Testis (tissue), 3 donors: ENCODE data around the gene NAXE. TPM values are rescaled to one million over a fixed set of nuclear protein-coding genes. Genes with fewer than 3 reads are reported as not detected.

ENCODE experiments used
- DNase-seq: peaks from one replicate; pipeline ENCODE4 v3.0.0-alpha.2; 2019
- H3K27ac ChIP-seq, 2 donors: fragments of 200-600 bp; sonication (generic); one replicate each; pipeline ENCODE4 v1.5.1; 2019
- H3K27me3 ChIP-seq: fragments of 200-600 bp; sonication (generic); one replicate; pipeline ENCODE4 v1.5.1; 2019
- H3K36me3 ChIP-seq: fragments of 200-600 bp; sonication (generic); one replicate; pipeline ENCODE4 v1.5.1; 2017; ENCODE audit warnings: low read depth; ENCODE audit errors: missing control alignments
- H3K4me1 ChIP-seq: fragments of 200-600 bp; sonication (generic); one replicate; pipeline ENCODE4 v1.5.1; 2019
- H3K4me3 ChIP-seq, 2 donors: fragments of 200-600 bp; sonication (generic); one replicate each; pipeline ENCODE4 v1.5.1; 2017 to 2019
- H3K9me3 ChIP-seq: fragments of 200-600 bp; sonication (generic); one replicate; pipeline ENCODE4 v1.5.1; 2017
- POLR2A ChIP-seq: fragments of 450-650 bp; IDR thresholded peaks from one replicate; pipeline ENCODE4 v1.6.1; 2017; ENCODE audit warnings: antibody characterized with exemption, mild to moderate bottlenecking, moderate library complexity
- WGBS, 2 donors: methylation state at CpG; one replicate each; pipeline ENCODE4 v1.1.5; 2018; 5-methylcytosine and 5-hydroxymethylcytosine counted together
- intact Hi-C: fragments of 100-400 bp; cut with DNase I; formaldehyde crosslinking; loops from one replicate; pipeline ENCODE4 v1.15.1; 2023; ENCODE audit warnings: low total_unique reads
- polyA plus RNA-seq: library from polyadenylated mRNA; stranded (reverse); fragments of 350-450 nt; fragmentation: Illumina TruSeq; extraction: RNeasy Lipid Tissue Mini Kit (QIAGEN cat#74804); gene quantifications from one replicate; pipeline ENCODE4 v1.2.3, GENCODE V29; 2014; ENCODE audit warnings: low read depth, low replicate concordance; ENCODE audit not compliant: insufficient read depth
- total RNA-seq, 2 donors: library from RNA; depleted of rRNA; stranded (reverse); fragments of >200 nt; gene quantifications; one replicate each; pipeline ENCODE4 v1.2.3, GENCODE V29; 2016
- TF ChIP-seq, protein P1 (sequence below), 3 experiments: fragments of 450-650 bp in 2 of 3; fragments of 200-600 bp in 1 of 3; sonication (generic) in 1 of 3; IDR thresholded peaks; one replicate each; pipeline ENCODE4 v1.5.1; 2016 to 2019; ENCODE audit warnings: antibody characterized with exemption in 3 of 3, mild to moderate bottlenecking in 2 of 3, moderate library complexity in 1 of 3

NAXE gene
- total and polyA plus RNA-seq, 3 donors from 2014 or later, result 110 to 200 (median 142) TPM

GRCh38 chr1:156596426-156596825 is 4.8 kb downstream of the NAXE start:
- H3K9me3 ChIP-seq, result no peaks in the 10 kb centered on the region
- H3K4me1 ChIP-seq, result peaks cover 16% of the 10 kb centered on the region
- H3K4me3 ChIP-seq, result no peak overlapping the region
- H3K27ac ChIP-seq, result no peak overlapping the region
- no peaks in the 10 kb centered on the region for H3K27me3 ChIP-seq
- H3K36me3 ChIP-seq, result no peaks in the 10 kb centered on the region
- no peak for DNase-seq
- 82 to 92% methylated on average over 3 of the region's 3 CpGs for WGBS, 2 donors
- TF ChIP-seq POLR2A, result no peak
- TF ChIP-seq, protein P1, sequence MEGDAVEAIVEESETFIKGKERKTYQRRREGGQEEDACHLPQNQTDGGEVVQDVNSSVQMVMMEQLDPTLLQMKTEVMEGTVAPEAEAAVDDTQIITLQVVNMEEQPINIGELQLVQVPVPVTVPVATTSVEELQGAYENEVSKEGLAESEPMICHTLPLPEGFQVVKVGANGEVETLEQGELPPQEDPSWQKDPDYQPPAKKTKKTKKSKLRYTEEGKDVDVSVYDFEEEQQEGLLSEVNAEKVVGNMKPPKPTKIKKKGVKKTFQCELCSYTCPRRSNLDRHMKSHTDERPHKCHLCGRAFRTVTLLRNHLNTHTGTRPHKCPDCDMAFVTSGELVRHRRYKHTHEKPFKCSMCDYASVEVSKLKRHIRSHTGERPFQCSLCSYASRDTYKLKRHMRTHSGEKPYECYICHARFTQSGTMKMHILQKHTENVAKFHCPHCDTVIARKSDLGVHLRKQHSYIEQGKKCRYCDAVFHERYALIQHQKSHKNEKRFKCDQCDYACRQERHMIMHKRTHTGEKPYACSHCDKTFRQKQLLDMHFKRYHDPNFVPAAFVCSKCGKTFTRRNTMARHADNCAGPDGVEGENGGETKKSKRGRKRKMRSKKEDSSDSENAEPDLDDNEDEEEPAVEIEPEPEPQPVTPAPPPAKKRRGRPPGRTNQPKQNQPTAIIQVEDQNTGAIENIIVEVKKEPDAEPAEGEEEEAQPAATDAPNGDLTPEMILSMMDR (IDR thresholded peaks at IDR 0.05), result no peak
- intact Hi-C loops, result no loop called here

GRCh38 chr1:156598125-156598524 is 6.5 kb downstream of the NAXE start:
- Histone ChIP-seq H3K9me3 (no peaks in the 10 kb centered on the region), H3K27ac (no peak overlapping the region), H3K4me1 (peaks cover 7% of the 10 kb centered on the region), H3K27me3 (no peaks in the 10 kb centered on the region), H3K4me3 (no peak overlapping the region), H3K36me3 (no peaks in the 10 kb centered on the region)
- 88 to 91% methylated on average over 5 of the region's 5 CpGs for WGBS, 2 donors
- DNase-seq, result no peak
- no peak for TF ChIP-seq POLR2A
- TF ChIP-seq, protein P1 (IDR thresholded peaks at IDR 0.05), result no peak
- intact Hi-C loops, result no loop called here

GRCh38 chr1:156598731-156599432 is 7.3 kb downstream of the NAXE start:
- intact Hi-C loops, result no loop called here
- no peak overlapping the region for H3K4me3 ChIP-seq
- TF ChIP-seq POLR2A, result no peak
- TF ChIP-seq, protein P1 (IDR thresholded peaks at IDR 0.05), result no peak
- H3K27me3 ChIP-seq, result no peaks in the 10 kb centered on the region
- H3K4me1 ChIP-seq, result peaks cover 7% of the 10 kb centered on the region
- no peak for DNase-seq
- 93 to 94% methylated on average over 4 of the region's 4 CpGs for WGBS, 2 donors
- no peak overlapping the region for H3K27ac ChIP-seq
- no peaks in the 10 kb centered on the region for H3K36me3 ChIP-seq
- no peaks in the 10 kb centered on the region for H3K9me3 ChIP-seq

DNA sequence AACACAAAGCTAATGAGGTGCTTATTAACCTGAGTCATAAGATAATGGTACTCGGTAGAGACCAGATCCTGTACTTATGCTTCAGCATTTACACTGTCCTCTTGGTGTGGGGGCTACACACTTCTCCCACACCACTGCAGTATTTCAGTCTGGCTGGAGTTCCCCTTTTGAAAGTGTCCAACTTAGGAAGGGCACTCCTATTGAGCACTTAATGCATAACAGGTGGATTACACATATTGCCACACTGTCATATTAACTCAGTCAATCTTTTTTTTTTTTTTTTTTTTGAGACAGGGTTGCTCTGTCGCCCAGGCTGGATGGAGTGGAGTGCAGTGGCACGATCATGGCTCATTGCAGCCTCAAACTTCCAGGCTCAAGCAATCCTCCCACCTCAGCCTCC is 8.2 kb downstream of the NAXE start:
- 72 to 88% methylated on average over 3 of the region's 3 CpGs for WGBS, 2 donors
- TF ChIP-seq, protein P1 (IDR thresholded peaks at IDR 0.05), result peak in 1 of 3 experiments; percentile 9
- no peak for TF ChIP-seq POLR2A
- Histone ChIP-seq H3K27me3 (no peaks in the 10 kb centered on the region), H3K4me3 (no peak overlapping the region), H3K27ac (no peak overlapping the region), H3K36me3 (no peaks in the 10 kb centered on the region), H3K9me3 (no peaks in the 10 kb centered on the region), H3K4me1 (peaks cover 7% of the 10 kb centered on the region)
- intact Hi-C loops, result loop anchor here (5.0 to 10.0 kb wide), 2 partner anchors 93 to 145 kb away; no protein-coding TSS in a partner anchor
- DNase-seq, result no peak

GRCh38 chr1:156600733-156601121 is 9.2 kb downstream of the NAXE start:
- H3K27me3 ChIP-seq, result no peaks in the 10 kb centered on the region
- H3K27ac ChIP-seq, result peak overlapping the region; percentile 65 to 83
- peaks cover 7% of the 10 kb centered on the region for H3K4me1 ChIP-seq
- H3K4me3 ChIP-seq, result peak overlapping the region; percentile 62 to 81
- H3K9me3 ChIP-seq, result no peaks in the 10 kb centered on the region
- no peaks in the 10 kb centered on the region for H3K36me3 ChIP-seq
- DNase-seq, result no peak
- intact Hi-C loops, result loop anchor here (5.0 to 10.0 kb wide), 2 partner anchors 93 to 146 kb away; no protein-coding TSS in a partner anchor
- TF ChIP-seq POLR2A, result no peak
- TF ChIP-seq, protein P1 (IDR thresholded peaks at IDR 0.05), result no peak
- WGBS, 2 donors, result 1 to 3% methylated on average over 13 of the region's 13 CpGs
